Breast epithelium (tissue), 3 donors: ENCODE measurements around the gene MRPL24.

Source experiments
- POLR2A ChIP-seq: fragments of 450-650 bp; IDR thresholded peaks from one replicate; pipeline ENCODE4 v1.6.1; 2016; ENCODE audit warnings: antibody characterized with exemption, mild to moderate bottlenecking, moderate library complexity
- POLR2AphosphoS5 ChIP-seq, 3 donors: sonication (generic); formaldehyde crosslinking; IDR thresholded peaks; one replicate each; pipeline ENCODE4 v1.6.1; 2017; ENCODE audit warnings: antibody characterized with exemption in 3 of 3
- TF ChIP-seq, protein P1 (sequence below), 3 donors: fragments of 450-650 bp; IDR thresholded peaks; one replicate each; pipeline ENCODE4 v1.5.1; 2016 to 2017; ENCODE audit warnings: antibody characterized with exemption in 3 of 3, mild to moderate bottlenecking in 3 of 3, moderate library complexity in 3 of 3

DNA sequence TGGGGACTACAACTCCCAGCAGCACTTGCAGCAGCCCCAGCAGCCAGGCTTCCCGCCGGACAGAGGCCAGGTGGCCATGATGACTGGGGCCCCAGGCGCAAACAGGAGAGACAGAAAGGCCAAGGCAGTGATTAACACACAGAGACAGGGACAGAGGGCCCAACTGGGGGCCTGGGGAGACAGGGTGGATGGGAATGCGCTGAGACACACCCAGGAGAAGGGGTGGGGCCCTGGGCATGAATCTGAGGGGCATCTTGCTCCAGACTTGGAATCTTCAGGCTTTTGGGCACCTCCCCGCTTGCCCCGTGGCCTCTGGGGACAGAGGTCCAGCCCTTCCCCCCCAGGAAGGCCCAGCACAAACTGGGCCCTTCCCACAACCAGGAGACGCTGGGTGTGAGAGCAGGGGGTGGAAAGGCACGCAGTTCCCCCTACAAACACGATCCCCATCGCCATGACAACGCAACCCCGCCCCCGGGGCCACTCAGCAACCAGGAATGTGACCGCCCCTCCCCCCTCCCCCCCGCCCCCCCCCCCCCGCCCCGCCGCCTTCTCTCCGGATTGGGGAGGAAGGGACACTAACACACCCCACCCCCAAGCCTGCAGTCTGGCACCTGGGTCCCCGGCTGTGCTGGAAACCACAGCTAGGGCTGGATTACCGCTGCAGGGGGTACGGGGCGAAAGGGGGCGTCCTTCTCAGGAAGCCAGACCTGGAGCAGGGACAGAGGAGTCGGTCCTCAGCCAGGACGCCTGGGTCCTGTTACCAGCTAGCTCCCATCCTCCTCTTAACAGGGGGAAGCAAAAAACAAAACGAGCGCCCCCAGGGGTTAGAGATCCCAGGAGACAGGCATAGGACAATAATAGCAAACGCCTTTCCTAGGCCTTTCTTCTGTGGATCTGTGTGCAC, 6.1 kb upstream of the MRPL24 start:
- TF ChIP-seq, protein P1, sequence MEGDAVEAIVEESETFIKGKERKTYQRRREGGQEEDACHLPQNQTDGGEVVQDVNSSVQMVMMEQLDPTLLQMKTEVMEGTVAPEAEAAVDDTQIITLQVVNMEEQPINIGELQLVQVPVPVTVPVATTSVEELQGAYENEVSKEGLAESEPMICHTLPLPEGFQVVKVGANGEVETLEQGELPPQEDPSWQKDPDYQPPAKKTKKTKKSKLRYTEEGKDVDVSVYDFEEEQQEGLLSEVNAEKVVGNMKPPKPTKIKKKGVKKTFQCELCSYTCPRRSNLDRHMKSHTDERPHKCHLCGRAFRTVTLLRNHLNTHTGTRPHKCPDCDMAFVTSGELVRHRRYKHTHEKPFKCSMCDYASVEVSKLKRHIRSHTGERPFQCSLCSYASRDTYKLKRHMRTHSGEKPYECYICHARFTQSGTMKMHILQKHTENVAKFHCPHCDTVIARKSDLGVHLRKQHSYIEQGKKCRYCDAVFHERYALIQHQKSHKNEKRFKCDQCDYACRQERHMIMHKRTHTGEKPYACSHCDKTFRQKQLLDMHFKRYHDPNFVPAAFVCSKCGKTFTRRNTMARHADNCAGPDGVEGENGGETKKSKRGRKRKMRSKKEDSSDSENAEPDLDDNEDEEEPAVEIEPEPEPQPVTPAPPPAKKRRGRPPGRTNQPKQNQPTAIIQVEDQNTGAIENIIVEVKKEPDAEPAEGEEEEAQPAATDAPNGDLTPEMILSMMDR (IDR thresholded peaks at IDR 0.05): no peak
- TF ChIP-seq POLR2AphosphoS5 (IDR thresholded peaks at IDR 0.05) (peak; percentile 75 to 82 (median 78)), POLR2A (peak; percentile 49)
